CD14-positive monocyte (primary cell): ENCODE results near the gene SPOP. TPM values are rescaled to one million over a fixed set of nuclear protein-coding genes. Genes with fewer than 3 reads are reported as not detected.

ENCODE experiments used
- DNase-seq, 3 donors: peaks; one replicate each; pipeline ENCODE4 v3.0.0-alpha.2; 2011 to 2022
- H2AFZ ChIP-seq: 2 replicates; pipeline ENCODE4 v1.6.0; 2012; ENCODE audit warnings: mild to moderate bottlenecking, low read depth, low read length, inconsistent platforms; ENCODE audit not compliant: insufficient read depth, poor library complexity, severe bottlenecking
- H3K27ac ChIP-seq, 2 donors: 1 replicate in 1 of 2; 2 replicates in 1 of 2; pipeline ENCODE4 v1.5.1; 2012 to 2013; ENCODE audit warnings: low read length in 2 of 2, control low read depth in 1 of 2, inconsistent platforms in 1 of 2, low read depth in 1 of 2, mild to moderate bottlenecking in 1 of 2
- H3K27me3 ChIP-seq, 2 donors: one replicate each; pipeline versions ENCODE4 v1.6.0 to v1.6.1; 2011 to 2013; ENCODE audit warnings: low read length in 2 of 2; ENCODE audit not compliant: control insufficient read depth in 2 of 2, insufficient read depth in 2 of 2
- H3K36me3 ChIP-seq, 2 donors: replicated peaks in 1 of 2; 1 replicate in 1 of 2; 2 replicates in 1 of 2; pipeline versions ENCODE4 v1.5.1 to v1.6.1; 2012 to 2013; ENCODE audit warnings: low read length in 2 of 2, control low read depth in 1 of 2, inconsistent platforms in 1 of 2, mild to moderate bottlenecking in 1 of 2; ENCODE audit not compliant: insufficient read depth in 2 of 2, control insufficient read depth in 1 of 2
- H3K4me1 ChIP-seq, 2 donors: 1 replicate in 1 of 2; 2 replicates in 1 of 2; pipeline versions ENCODE4 v1.5.1 to v1.6.1; 2012 to 2013; ENCODE audit warnings: low read length in 2 of 2, control low read depth in 1 of 2, inconsistent platforms in 1 of 2, mild to moderate bottlenecking in 1 of 2, moderate library complexity in 1 of 2; ENCODE audit not compliant: insufficient read depth in 2 of 2, control insufficient read depth in 1 of 2
- H3K4me2 ChIP-seq: replicated peaks from 2 replicates; pipeline ENCODE3; 2012; ENCODE audit warnings: low read length, moderate library complexity, mild to moderate bottlenecking; ENCODE audit not compliant: poor library complexity, severe bottlenecking; ENCODE audit errors: extremely low read depth
- H3K4me3 ChIP-seq, 3 experiments: fragments of 200-600 bp in 1 of 3; sonication (generic) in 1 of 3; replicated peaks in 1 of 3; 1 replicate in 2 of 3; 2 replicates in 1 of 3; pipeline ENCODE4 v1.5.1; 2011 to 2013; ENCODE audit warnings: low read length in 3 of 3, mild to moderate bottlenecking in 3 of 3, control low read depth in 2 of 3, low read depth in 2 of 3, inconsistent platforms in 1 of 3, moderate library complexity in 1 of 3
- H3K79me2 ChIP-seq: 2 replicates; pipeline ENCODE4 v1.6.0; 2012; ENCODE audit warnings: mild to moderate bottlenecking, control low read depth, inconsistent platforms, low read length, moderate library complexity; ENCODE audit not compliant: insufficient read depth
- H3K9ac ChIP-seq: 2 replicates; pipeline ENCODE4 v1.6.0; 2017; ENCODE audit warnings: low read length, mild to moderate bottlenecking; ENCODE audit not compliant: insufficient read depth, poor library complexity, severe bottlenecking
- H3K9me3 ChIP-seq, 2 donors: replicated peaks in 1 of 2; 1 replicate in 1 of 2; 2 replicates in 1 of 2; pipeline versions ENCODE4 v1.5.1 to v1.6.1; 2012 to 2013; ENCODE audit warnings: low read length in 2 of 2, control low read depth in 1 of 2; ENCODE audit not compliant: control insufficient read depth in 1 of 2, insufficient read depth in 1 of 2
- H4K20me1 ChIP-seq: 2 replicates; pipeline ENCODE4 v1.6.0; 2012; ENCODE audit warnings: mild to moderate bottlenecking, low read length, control low read depth, moderate library complexity; ENCODE audit not compliant: insufficient read depth
- H3K27ac Mint-ChIP-seq, 7 donors: one replicate each; pipeline ENCODE4 v1.8.0; 2020; ENCODE audit warnings: mild to moderate bottlenecking in 7 of 7, mixed read lengths in 7 of 7, moderate library complexity in 6 of 7, inconsistent platforms in 2 of 7
- H3K27me3 Mint-ChIP-seq, 3 donors: one replicate each; pipeline ENCODE4 v1.8.0; 2021 to 2022; ENCODE audit warnings: low read depth in 3 of 3, mild to moderate bottlenecking in 3 of 3, mixed read lengths in 3 of 3, moderate library complexity in 3 of 3, inconsistent platforms in 1 of 3
- H3K36me3 Mint-ChIP-seq, 2 donors: one replicate each; pipeline ENCODE4 v1.8.0; 2020; ENCODE audit warnings: mixed read lengths in 2 of 2, inconsistent platforms in 1 of 2, mild to moderate bottlenecking in 1 of 2
- H3K4me1 Mint-ChIP-seq: one replicate; pipeline ENCODE4 v1.8.0; 2020; ENCODE audit warnings: mild to moderate bottlenecking, mixed read lengths
- H3K4me3 Mint-ChIP-seq, 2 donors: one replicate each; pipeline ENCODE4 v1.8.0; 2020; ENCODE audit warnings: mild to moderate bottlenecking in 2 of 2, mixed read lengths in 2 of 2, moderate library complexity in 1 of 2
- H3K9me3 Mint-ChIP-seq, 7 donors: one replicate each; pipeline ENCODE4 v1.8.0; 2020 to 2022; ENCODE audit warnings: mixed read lengths in 7 of 7, mild to moderate bottlenecking in 6 of 7, moderate library complexity in 6 of 7, inconsistent platforms in 2 of 7
- WGBS: methylation state at CpG from one replicate; pipeline ENCODE4 v1.1.5; 2013; ENCODE audit warnings: missing lambda C conversion rate; ENCODE audit not compliant: insufficient coverage; 5-methylcytosine and 5-hydroxymethylcytosine counted together
- intact Hi-C, 2 donors: fragments of 100-400 bp; cut with micrococcal nuclease; formaldehyde crosslinking; loops; one replicate each; pipeline versions ENCODE4 v1.15.0 to v1.15.1; 2023
- polyA plus RNA-seq, 3 donors: library from polyadenylated mRNA; depleted of rRNA in 1 of 3; unstranded in 2 of 3; stranded (reverse) in 1 of 3; fragments of 300-500 nt in 2 of 3; fragments of >200 nt in 1 of 3; fragmentation: Illumina TruSeq in 2 of 3; gene quantifications; 1 replicate in 2 of 3; 2 replicates in 1 of 3; pipeline ENCODE4 v1.2.3, GENCODE V29; 2012 to 2021
- TF ChIP-seq, protein P1 (sequence below): fragments of 200-600 bp; IDR thresholded peaks from one replicate; pipeline ENCODE4 v1.8.0; 2022; ENCODE audit warnings: antibody characterized with exemption, mild to moderate bottlenecking

SPOP gene
- polyA plus RNA-seq, 3 donors: 41.3 to 65.5 (median 63.2) TPM

DNA sequence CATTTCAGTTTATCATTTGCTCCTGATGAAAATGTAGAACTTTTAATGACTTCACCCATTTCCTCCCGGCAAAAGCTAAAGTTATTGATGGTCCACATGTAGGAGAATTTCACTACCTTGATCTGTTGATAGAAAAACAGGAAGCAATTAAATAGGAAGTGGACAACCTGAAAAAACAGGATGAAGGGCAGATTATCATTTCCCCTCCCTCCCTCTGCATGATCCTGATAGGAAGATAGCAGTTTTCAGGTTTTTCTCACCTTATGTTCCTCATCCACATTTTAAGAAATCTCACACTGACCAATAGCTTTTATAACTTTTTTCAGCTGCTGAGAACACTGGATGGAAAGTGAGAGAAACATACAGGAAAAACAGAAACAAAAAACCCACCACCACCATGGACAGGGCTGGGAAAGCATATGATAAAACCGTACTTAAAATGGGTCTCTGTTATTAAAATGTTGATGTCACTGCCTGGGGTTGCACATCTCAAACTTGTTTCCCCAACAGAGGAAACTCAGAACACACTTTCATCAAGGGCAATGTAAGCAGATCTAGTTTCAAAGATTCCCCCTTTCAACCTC is 55.9 kb downstream of the SPOP start:
- Histone ChIP-seq H4K20me1 (peaks cover 82% of the 10 kb centered on the region), H3K4me1 (peaks cover 12 to 26% of the 10 kb centered on the region in 2 donors), H3K79me2 (peaks cover 19% of the 10 kb centered on the region), H3K9ac (no peak overlapping the region), H3K9me3 (no peaks in the 10 kb centered on the region), H3K4me3 (no peak overlapping the region), H3K36me3 (peaks cover 47 to 83% of the 10 kb centered on the region in 2 donors), H2AFZ (no peak overlapping the region), H3K4me2 (no peak overlapping the region), H3K27me3 (no peaks in the 10 kb centered on the region), H3K27ac (no peak overlapping the region)
- DNase-seq: no peak
- no peak overlapping the region for H3K4me3 Mint-ChIP-seq
- peaks cover 54 to 75% of the 10 kb centered on the region in 2 donors for H3K36me3 Mint-ChIP-seq
- peak overlapping the region in 1 of 7 donors; percentile 5 for H3K27ac Mint-ChIP-seq
- no peaks in the 10 kb centered on the region for H3K9me3 Mint-ChIP-seq
- no peaks in the 10 kb centered on the region for H3K27me3 Mint-ChIP-seq
- intact Hi-C loops: no loop called here
- no CpG with 5 or more reads among the region's 2 CpGs for WGBS
- TF ChIP-seq, protein P1, sequence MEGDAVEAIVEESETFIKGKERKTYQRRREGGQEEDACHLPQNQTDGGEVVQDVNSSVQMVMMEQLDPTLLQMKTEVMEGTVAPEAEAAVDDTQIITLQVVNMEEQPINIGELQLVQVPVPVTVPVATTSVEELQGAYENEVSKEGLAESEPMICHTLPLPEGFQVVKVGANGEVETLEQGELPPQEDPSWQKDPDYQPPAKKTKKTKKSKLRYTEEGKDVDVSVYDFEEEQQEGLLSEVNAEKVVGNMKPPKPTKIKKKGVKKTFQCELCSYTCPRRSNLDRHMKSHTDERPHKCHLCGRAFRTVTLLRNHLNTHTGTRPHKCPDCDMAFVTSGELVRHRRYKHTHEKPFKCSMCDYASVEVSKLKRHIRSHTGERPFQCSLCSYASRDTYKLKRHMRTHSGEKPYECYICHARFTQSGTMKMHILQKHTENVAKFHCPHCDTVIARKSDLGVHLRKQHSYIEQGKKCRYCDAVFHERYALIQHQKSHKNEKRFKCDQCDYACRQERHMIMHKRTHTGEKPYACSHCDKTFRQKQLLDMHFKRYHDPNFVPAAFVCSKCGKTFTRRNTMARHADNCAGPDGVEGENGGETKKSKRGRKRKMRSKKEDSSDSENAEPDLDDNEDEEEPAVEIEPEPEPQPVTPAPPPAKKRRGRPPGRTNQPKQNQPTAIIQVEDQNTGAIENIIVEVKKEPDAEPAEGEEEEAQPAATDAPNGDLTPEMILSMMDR: no peak
- peaks cover 24% of the 10 kb centered on the region for H3K4me1 Mint-ChIP-seq

DNA sequence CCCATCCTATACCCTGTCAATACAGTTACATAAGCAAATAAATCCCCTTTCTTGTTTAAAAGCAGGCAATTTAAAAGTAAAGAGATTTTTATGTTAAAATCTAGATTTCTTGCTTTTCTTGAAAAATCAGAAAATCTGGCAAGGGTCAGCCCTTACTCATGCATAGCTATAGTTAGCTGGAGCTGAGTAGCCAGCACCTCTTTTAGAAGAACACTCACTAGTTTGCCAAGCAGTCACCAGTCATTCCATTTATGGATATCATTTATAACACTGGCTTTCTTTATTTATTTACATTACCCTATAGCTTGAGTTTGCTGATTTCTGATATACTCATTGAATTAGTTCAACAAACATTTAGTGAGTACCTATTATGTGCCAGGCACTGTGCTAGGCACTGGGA is 56.5 kb downstream of the SPOP start:
- H3K27ac Mint-ChIP-seq: no peak overlapping the region
- Histone ChIP-seq H3K4me3 (no peak overlapping the region), H3K4me2 (no peak overlapping the region), H3K9ac (no peak overlapping the region), H3K79me2 (peaks cover 19% of the 10 kb centered on the region), H3K36me3 (peaks cover 47 to 84% of the 10 kb centered on the region in 2 donors), H4K20me1 (peaks cover 82% of the 10 kb centered on the region), H3K27me3 (no peaks in the 10 kb centered on the region), H2AFZ (no peak overlapping the region), H3K4me1 (peaks cover 18 to 32% of the 10 kb centered on the region in 2 donors), H3K27ac (no peak overlapping the region), H3K9me3 (no peaks in the 10 kb centered on the region)
- intact Hi-C loops: no loop called here
- TF ChIP-seq, protein P1: no peak
- no peaks in the 10 kb centered on the region for H3K27me3 Mint-ChIP-seq
- no peak for DNase-seq
- H3K4me1 Mint-ChIP-seq: peaks cover 31% of the 10 kb centered on the region
- peaks cover 59 to 76% of the 10 kb centered on the region in 2 donors for H3K36me3 Mint-ChIP-seq
- H3K9me3 Mint-ChIP-seq: no peaks in the 10 kb centered on the region
- no peak overlapping the region for H3K4me3 Mint-ChIP-seq
